Upper lobe of right lung (tissue), 1 donor: ENCODE results near the gene RAB7B. TPM values are rescaled to one million over a fixed set of nuclear protein-coding genes. Genes with fewer than 3 reads are reported as not detected.

Source experiments
- ATAC-seq: fragments of 200-7000 bp; cut with Tn5 transposase; one replicate; pipeline ENCODE4 v1.9.1; 2020; ENCODE audit warnings: mild to moderate bottlenecking, moderate library complexity
- DNase-seq: peaks from one replicate; pipeline ENCODE4 v3.0.0-alpha.2; 2020
- H3K27ac ChIP-seq: fragments of 200-600 bp; one replicate; pipeline ENCODE4 v1.8.0; 2022
- H3K27me3 ChIP-seq: fragments of 200-600 bp; one replicate; pipeline ENCODE4 v1.8.0; 2022; ENCODE audit warnings: mild to moderate bottlenecking
- H3K36me3 ChIP-seq: fragments of 200-600 bp; one replicate; pipeline ENCODE4 v1.8.0; 2022
- H3K4me1 ChIP-seq: fragments of 200-600 bp; one replicate; pipeline ENCODE4 v1.8.0; 2022
- H3K4me3 ChIP-seq: fragments of 200-600 bp; one replicate; pipeline ENCODE4 v1.8.0; 2022; ENCODE audit warnings: mild to moderate bottlenecking
- H3K9me3 ChIP-seq: fragments of 200-600 bp; one replicate; pipeline ENCODE4 v1.8.0; 2022
- intact Hi-C: fragments of 100-400 bp; cut with DNase I; formaldehyde crosslinking; loops from one replicate; pipeline ENCODE4 v1.11.0; 2022
- total RNA-seq: library from RNA; stranded (reverse); fragmentation: NEBNext Ultra II Directional; extraction: Animal tissue kit (Norgen Biotek cat#: 25700); gene quantifications from one replicate; pipeline ENCODE4 v1.2.1, GENCODE V29; 2021
- TF ChIP-seq, protein P1 (sequence below): fragments of 200-600 bp; IDR thresholded peaks from one replicate; pipeline ENCODE4 v1.8.0; 2022; ENCODE audit warnings: antibody characterized with exemption
- donor health status: DM: no; HTN: yes; CAD: no; lungs with severe emphysema.

The RAB7B gene
- total RNA-seq, 1 donor from 2014 or later = 7.0 TPM

DNA sequence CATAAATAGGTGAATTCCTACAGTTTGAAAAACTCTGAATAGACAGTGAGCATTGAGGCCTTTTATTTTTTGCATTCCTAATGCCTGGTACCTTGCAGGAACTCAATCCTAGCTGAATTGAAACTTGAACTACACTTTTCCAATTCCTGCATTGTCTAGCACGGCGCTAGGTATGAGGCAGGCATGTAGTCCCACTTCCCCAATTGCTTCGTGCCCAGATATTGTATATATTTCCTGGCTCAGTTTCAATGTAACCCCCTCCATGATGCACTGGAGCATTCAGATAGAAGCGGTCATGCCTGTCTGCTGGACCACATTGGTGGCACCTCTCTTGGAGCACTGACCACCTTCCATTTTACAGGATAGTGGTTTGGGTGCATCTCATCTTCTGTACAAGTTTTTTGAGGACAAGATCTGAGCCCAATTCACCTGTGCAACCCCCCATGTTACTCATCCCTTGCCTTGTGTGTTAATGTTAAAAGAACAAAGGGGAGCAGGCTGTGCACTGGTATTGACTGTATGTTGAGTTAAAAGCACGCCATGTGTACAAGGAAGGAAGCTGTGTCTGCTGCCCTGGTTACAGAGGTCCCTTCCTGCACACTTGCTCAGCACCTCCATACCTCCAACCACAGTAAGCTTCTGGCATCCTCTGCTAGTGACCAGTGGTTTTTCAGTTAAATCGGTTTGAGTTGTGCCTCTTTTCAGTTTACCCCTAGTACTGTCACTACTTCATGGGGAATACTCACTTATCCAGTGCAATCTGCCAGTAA is 10.0 kb upstream of the RAB7B start:
- Histone ChIP-seq H3K4me3 (no peak overlapping the region), H3K4me1 (no peaks in the 10 kb centered on the region)

GRCh38 chr1:206012086-206012859 is 9.1 kb upstream of the RAB7B start:
- Histone ChIP-seq H3K9me3 (no peaks in the 10 kb centered on the region), H3K27me3 (no peaks in the 10 kb centered on the region), H3K27ac (peak overlapping the region; percentile 18), H3K36me3 (no peaks in the 10 kb centered on the region), H3K4me3 (no peak overlapping the region), H3K4me1 (no peaks in the 10 kb centered on the region)
- ATAC-seq (peak; percentile 97), DNase-seq (peak; percentile 90)
- TF ChIP-seq, protein P1, sequence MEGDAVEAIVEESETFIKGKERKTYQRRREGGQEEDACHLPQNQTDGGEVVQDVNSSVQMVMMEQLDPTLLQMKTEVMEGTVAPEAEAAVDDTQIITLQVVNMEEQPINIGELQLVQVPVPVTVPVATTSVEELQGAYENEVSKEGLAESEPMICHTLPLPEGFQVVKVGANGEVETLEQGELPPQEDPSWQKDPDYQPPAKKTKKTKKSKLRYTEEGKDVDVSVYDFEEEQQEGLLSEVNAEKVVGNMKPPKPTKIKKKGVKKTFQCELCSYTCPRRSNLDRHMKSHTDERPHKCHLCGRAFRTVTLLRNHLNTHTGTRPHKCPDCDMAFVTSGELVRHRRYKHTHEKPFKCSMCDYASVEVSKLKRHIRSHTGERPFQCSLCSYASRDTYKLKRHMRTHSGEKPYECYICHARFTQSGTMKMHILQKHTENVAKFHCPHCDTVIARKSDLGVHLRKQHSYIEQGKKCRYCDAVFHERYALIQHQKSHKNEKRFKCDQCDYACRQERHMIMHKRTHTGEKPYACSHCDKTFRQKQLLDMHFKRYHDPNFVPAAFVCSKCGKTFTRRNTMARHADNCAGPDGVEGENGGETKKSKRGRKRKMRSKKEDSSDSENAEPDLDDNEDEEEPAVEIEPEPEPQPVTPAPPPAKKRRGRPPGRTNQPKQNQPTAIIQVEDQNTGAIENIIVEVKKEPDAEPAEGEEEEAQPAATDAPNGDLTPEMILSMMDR = no peak
- intact Hi-C loops = no loop called here

More for the DNA sequence above, 10.0 kb upstream of the RAB7B start:
- ATAC-seq (no peak), DNase-seq (no peak)
- intact Hi-C loops = no loop called here
- H3K27me3 ChIP-seq = no peaks in the 10 kb centered on the region
- H3K27ac ChIP-seq = no peak overlapping the region
- H3K9me3 ChIP-seq = no peaks in the 10 kb centered on the region
- TF ChIP-seq, protein P1 = no peak
- H3K36me3 ChIP-seq = no peaks in the 10 kb centered on the region

DNA sequence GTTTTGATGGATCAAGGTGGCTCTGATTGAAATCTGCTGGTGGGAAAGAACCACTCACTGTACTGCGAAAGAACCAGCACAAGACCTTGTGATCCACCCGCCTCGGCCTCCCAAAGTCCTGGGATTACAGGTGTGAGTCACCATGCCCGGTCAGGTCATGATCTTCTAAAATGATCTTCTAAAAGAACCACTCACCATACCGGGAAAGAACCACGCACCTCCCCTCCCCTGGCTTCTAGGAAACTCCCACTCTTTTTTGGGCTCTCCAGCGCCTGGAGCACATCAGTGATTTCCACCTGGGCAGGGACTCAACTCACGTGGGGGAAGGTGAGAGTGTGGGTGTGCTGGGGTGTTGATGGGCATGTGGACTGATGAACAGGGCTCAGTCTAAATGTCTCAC is 7.9 kb upstream of the RAB7B start:
- H3K9me3 ChIP-seq = no peaks in the 10 kb centered on the region
- H3K27me3 ChIP-seq = no peaks in the 10 kb centered on the region
- no peaks in the 10 kb centered on the region for H3K4me1 ChIP-seq
- intact Hi-C loops = no loop called here
- DNase-seq (no peak), ATAC-seq (no peak)
- no peak overlapping the region for H3K4me3 ChIP-seq
- TF ChIP-seq, protein P1 = no peak
- no peaks in the 10 kb centered on the region for H3K36me3 ChIP-seq
- no peak overlapping the region for H3K27ac ChIP-seq

GRCh38 chr1:206010060-206010459 is 6.9 kb upstream of the RAB7B start:
- Histone ChIP-seq H3K27ac (no peak overlapping the region), H3K36me3 (no peaks in the 10 kb centered on the region), H3K4me3 (no peak overlapping the region), H3K9me3 (no peaks in the 10 kb centered on the region), H3K4me1 (no peaks in the 10 kb centered on the region), H3K27me3 (no peaks in the 10 kb centered on the region)
- ATAC-seq (no peak), DNase-seq (no peak)
- TF ChIP-seq, protein P1 = no peak
- intact Hi-C loops = no loop called here

DNA sequence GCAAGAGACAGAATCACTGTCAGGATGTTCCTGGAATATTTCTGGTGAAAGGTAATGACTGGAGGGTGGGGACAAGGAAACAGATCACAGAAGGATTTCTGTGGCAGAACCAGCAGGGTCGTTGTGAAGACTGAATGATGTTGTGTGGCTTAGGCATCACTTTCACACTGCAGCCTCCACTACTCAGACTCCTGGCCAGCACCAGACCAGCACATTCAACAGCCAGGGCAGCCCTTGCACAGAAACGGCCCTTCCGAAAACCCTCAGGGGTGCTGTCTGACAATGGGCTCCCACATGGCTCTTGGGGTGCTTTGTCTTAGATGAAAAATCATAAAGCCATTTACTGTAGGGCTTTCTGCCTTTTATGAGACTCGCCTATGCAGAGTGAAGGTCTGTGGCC is 3.8 kb upstream of the RAB7B start:
- Histone ChIP-seq H3K4me3 (no peak overlapping the region), H3K36me3 (no peaks in the 10 kb centered on the region), H3K4me1 (peaks cover 10% of the 10 kb centered on the region), H3K9me3 (no peaks in the 10 kb centered on the region), H3K27me3 (no peaks in the 10 kb centered on the region), H3K27ac (no peak overlapping the region)
- no peak for DNase-seq
- TF ChIP-seq, protein P1 = no peak
- ATAC-seq = no peak
- intact Hi-C loops = no loop called here
